ENCODE results near the gene STXBP6.
"Not testable (repeated sequence)": the region's sequence is repeated elsewhere in the genome, so short reads cannot be mapped to it uniquely, and the experiment has no call there.

The STXBP6 gene

GRCh38 chr14:24790196-24790595, 259.8 kb downstream of the STXBP6 start:
- no peak for DNase-seq

- DNase-seq, result no peak
Observed at GRCh38 chr14:24789378-24789884, 260.5 kb downstream of the STXBP6 start.

GRCh38 chr14:24785698-24786097, 264.2 kb downstream of the STXBP6 start:
- no peak for DNase-seq

GRCh38 chr14:24784981-24785380, 265.0 kb downstream of the STXBP6 start:
- no peak for DNase-seq

- no peak for DNase-seq
Observed at GRCh38 chr14:24783791-24784190, 266.2 kb downstream of the STXBP6 start.

GRCh38 chr14:24780281-24780680, 269.7 kb downstream of the STXBP6 start:
- DNase-seq, result no peak

GRCh38 chr14:24777678-24778077, 272.3 kb downstream of the STXBP6 start:
- no peak for DNase-seq

- no peak for DNase-seq
Observed at GRCh38 chr14:24775950-24776349, 274.0 kb downstream of the STXBP6 start.

GRCh38 chr14:24774187-24774915, 275.6 kb downstream of the STXBP6 start:
- DNase-seq, result no peak

GRCh38 chr14:24773564-24773963, 276.4 kb downstream of the STXBP6 start:
- DNase-seq, result not testable (repeated sequence)

GRCh38 chr14:24766434-24766833, 283.5 kb downstream of the STXBP6 start:
- DNase-seq, result no peak

GRCh38 chr14:24761141-24761540, 288.8 kb downstream of the STXBP6 start:
- no peak for DNase-seq

Measured in activated CD8-positive, alpha-beta memory T cell treated with anti-CD3 and anti-CD28 coated beads, Interleukin-2, amount 50 U/mL, for 4 hours (primary cell).